Neural cell (in vitro differentiated cells): Measurements from ENCODE around the gene GNAQ.

Experiments used
- CTCF ChIP-seq: fragments of 450-650 bp; IDR thresholded peaks from 2 replicates; pipeline ENCODE4 v1.5.1; 2014; ENCODE audit warnings: antibody characterized with exemption, mild to moderate bottlenecking, moderate library complexity; ENCODE audit not compliant: poor library complexity, severe bottlenecking
- EP300 ChIP-seq: fragments of 450-650 bp; conservative IDR thresholded peaks from 2 replicates; pipeline ENCODE4 v1.6.1; 2014; ENCODE audit warnings: antibody characterized with exemption, mild to moderate bottlenecking, moderate library complexity; ENCODE audit not compliant: poor library complexity, severe bottlenecking
- EZH2 ChIP-seq: fragments of 200-600, 300-800 bp; shearing (Covaris generic), sonication (generic); IDR thresholded peaks from 2 replicates; pipeline ENCODE4 v1.6.1; 2014; ENCODE audit warnings: antibody characterized with exemption, low read length, borderline replicate concordance, mild to moderate bottlenecking; ENCODE audit not compliant: insufficient read depth, poor library complexity, severe bottlenecking
- MXI1 ChIP-seq: fragments of 450-650 bp; conservative IDR thresholded peaks from 2 replicates; pipeline ENCODE4 v1.6.1; 2014; ENCODE audit warnings: antibody characterized with exemption, mild to moderate bottlenecking; ENCODE audit not compliant: poor library complexity, severe bottlenecking
- POLR2AphosphoS5 ChIP-seq: IDR thresholded peaks from 2 replicates; pipeline ENCODE4 v1.6.1; 2012
- RAD21 ChIP-seq: fragments of 450-650 bp; conservative IDR thresholded peaks from 2 replicates; pipeline ENCODE4 v1.6.1; 2014; ENCODE audit warnings: antibody characterized with exemption, mild to moderate bottlenecking, moderate library complexity
- REST ChIP-seq: IDR thresholded peaks from 2 replicates; pipeline ENCODE4 v1.6.1; 2012; ENCODE audit warnings: borderline replicate concordance
- SMC3 ChIP-seq: fragments of 450-650 bp; conservative IDR thresholded peaks from 2 replicates; pipeline ENCODE4 v1.6.1; 2014; ENCODE audit warnings: antibody characterized with exemption, mild to moderate bottlenecking, moderate library complexity; ENCODE audit not compliant: poor library complexity
- TAF1 ChIP-seq: IDR thresholded peaks from 2 replicates; pipeline ENCODE4 v1.6.1; 2012; ENCODE audit warnings: low read depth

- no peak for TF ChIP-seq CTCF
- no peak for TF ChIP-seq REST
- TF ChIP-seq RAD21, result no peak
- no peak for TF ChIP-seq TAF1
- no peak for TF ChIP-seq POLR2AphosphoS5
- TF ChIP-seq EP300, result no peak
- no peak for TF ChIP-seq SMC3
- TF ChIP-seq EZH2, result no peak
- no peak for TF ChIP-seq MXI1
These were observed 115.2 kb downstream of the GNAQ start for GRCh38 chr9:77916410-77916819.
